DMS114 treated with DMSO at 0.1 percent for 48 hours (cell line): ENCODE results near the gene KRT80.

Experiments
- DNase-seq: peaks from one replicate; lab custom pipeline; 2025; ENCODE audit not compliant: unreplicated experiment; lab: John Stamatoyannopoulos, UW

KRT80 gene

DNA sequence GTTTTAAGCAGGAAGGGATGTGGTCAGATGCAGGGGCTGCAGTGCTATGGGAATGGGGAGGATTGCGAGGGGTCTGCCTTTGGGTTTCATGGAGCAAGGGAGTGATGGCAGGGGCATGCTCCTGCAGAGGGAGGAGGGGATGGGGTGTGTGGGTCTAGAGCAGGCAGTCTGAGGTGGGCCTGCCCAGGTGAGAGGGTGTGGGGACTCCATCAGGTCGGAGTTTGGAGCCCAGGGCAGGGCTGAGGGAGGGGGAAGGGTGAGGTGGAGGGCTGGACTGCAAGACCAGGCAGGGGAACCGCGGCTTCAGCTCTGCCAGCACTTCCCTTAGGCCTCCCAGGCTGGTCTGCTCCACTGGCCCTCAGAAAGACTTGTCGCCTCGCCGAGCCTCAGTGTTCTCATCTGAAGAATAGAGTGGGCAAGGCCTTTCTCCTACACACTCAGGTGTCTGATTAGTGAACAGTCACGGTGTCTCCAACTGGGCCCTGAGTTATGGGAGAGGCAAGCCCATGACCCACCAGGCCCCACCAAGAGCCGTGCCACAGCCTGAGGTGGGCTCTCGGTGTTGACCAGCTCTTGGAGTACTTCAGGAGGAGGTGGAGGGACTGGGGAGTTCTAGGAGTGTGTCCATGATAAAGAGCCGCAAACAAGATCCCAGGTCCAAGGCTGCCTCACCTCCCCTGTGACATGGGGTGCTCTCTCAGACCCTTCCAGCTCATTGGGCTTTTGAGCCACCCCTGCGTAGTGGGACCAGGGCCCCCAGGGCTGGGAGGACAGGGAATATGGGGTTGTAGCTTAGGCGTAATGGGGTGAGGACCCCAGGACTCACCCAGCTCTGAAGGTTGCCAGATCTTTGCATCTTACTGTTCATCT, 20.1 kb upstream of the KRT80 start:
- DNase-seq, result no peak

DNA sequence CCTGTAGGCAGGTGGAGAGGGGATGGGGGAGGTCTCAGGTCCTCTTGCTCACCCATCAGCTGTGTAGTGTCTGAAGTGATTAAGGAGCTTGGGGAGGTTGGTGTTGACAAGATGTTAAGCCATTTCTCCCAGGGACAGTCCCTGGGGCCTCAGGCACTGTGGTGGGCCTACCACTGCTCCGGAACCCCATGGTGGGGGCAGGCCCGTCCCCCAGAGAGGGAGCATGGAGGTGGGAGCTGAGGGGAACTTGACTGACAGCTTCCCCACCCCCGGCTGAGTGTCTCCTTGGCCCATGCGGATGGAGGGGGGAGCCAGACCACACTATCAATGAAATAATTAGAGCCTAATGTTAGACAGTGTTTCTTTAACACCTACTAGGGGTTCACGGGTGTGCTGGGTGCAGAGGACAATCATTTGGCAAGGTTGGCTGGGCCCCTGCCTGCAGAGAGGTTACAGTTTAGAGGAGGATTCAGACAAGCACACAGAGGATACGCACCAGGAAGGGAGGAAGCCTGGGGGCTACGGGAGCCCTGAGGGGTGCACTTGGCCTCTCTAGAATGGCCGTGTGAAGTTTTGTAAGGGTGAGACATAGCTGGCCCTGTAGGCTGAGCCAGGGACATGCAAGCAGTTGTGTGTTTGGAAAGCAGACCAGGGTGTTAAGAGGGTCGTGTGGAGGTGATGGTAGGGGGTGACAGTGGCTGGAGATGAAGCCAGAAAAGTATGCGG, 19.3 kb upstream of the KRT80 start:
- no peak for DNase-seq

DNA sequence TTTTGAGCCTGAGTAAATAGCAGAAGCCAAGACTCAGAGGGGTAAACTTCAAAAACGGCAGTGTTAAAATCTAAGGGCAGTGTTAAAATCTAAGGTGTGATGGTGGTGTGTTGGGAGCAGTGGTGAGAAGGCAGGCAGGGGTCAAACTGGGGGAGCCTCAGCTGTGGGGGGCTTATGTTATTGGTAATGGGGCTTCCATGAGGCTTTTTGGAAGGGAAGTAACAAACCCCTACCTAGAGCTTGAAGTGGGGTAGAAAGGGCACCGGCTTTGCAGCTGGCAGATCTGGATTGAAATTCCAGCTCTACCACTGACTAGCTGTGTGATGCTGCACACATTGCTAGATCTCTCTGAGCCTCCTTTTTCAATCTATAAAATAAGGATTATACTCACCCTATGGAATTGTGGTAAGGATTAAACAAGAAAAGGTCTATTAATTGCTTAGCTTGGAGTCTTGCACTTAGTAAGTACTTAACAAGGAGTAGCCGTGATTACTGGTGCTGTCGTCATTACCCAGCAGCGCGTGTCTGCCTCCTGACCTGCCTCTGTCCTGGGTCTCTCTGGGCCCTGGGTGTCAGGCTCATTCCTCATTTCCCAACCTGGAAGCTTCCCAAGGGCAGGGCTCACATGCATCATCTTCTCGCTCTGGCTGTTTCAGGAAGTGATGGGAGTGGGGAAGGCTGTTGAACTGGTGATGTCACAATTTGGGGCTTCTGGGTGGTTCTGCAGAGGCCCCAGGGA, 18.5 kb upstream of the KRT80 start:
- no peak for DNase-seq

DNA sequence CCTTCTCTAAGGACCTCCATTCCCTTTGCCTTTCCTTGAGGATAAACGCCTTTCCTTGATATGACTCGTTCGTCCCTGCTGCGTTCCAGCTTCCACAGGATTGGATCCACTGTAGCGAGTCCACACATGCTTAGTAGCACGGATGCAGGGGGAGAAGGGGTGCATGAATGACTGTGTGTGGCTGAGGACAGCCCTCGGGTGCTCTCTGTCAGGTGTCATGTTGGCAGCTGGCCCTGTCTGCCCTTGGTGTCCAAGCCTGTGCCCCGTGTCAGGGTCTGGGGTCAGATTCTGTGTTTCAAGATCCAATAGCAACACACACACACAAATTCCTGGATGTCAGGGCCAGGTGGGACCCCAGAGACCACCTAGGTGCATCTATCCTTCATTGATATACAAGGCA, 17.5 kb upstream of the KRT80 start:
- DNase-seq, result no peak

DNA sequence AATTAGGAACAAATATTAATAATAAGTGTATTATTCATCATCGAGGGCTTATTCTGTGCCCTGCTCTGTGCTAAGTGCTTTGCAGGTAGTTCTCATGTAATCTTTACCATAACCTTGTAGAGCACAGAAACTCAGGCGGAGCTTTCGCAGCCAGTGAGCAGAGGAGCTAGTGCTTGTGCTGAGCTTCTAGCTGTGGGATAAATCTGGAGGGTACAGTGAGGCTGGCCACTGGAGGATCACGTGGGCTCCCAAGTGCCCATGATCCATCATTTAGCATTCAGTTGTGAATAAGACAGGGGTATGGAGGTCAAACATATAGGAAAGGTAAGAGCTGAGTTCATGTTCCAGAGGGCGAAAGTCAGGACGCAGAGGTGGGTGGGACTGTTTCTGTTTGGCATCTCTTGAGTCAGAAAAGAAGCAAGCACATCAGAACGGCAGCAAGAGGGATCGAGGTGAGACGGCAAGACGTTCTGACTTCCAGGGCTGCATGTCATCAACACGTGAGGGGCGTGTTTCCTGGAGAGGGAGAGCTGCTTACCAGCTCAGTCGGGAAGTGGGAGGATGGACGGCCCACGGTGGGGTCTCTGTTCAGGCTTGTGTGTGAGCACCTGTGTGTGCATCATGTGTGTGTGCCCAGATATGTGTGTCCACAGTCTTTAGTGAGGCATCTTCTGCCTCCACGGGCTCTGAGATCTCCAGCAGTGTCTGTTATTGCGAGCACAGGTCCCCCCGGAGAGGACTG, 16.8 kb upstream of the KRT80 start:
- no peak for DNase-seq

DNA sequence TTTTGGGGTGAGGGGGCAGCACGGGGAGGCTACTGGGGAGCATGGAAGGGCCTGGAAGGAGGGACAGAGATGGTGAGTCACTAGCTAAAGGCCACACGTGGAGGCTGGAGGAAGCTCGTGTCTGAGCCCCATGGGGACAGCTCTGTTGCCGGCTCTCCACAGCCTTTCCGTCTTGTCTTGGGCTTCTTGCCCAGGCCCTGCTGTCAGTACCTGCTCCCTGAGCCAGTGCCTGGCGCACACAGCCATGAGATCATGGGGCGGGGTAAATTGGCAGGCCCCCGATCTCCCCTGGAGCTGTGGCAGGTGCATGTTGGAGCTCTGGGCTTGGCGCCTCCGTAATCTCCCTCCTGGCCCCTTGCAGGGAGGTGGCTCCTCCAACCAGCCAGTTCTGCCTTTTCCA, 16.1 kb upstream of the KRT80 start:
- no peak for DNase-seq

DNA sequence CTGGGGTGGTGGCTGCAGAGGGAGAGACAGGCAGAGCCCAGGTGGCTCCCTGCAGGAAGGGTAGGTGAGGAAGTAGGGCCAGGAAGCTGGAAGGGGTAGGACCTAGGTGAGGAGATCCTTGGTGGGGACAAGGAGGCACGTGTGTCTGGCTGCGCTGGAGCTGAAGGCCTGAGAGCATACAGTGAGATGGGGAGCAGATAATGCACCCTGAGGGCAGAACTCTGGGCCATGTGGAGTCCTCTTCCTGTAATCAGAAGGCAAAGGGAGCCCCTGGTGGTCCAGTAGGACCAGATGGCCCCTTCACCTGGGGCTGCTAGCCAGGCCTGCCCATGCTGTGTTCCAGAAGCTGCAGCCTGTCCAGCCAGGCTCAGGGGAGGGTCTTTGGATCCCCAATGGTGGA, 15.3 kb upstream of the KRT80 start:
- no peak for DNase-seq

DNA sequence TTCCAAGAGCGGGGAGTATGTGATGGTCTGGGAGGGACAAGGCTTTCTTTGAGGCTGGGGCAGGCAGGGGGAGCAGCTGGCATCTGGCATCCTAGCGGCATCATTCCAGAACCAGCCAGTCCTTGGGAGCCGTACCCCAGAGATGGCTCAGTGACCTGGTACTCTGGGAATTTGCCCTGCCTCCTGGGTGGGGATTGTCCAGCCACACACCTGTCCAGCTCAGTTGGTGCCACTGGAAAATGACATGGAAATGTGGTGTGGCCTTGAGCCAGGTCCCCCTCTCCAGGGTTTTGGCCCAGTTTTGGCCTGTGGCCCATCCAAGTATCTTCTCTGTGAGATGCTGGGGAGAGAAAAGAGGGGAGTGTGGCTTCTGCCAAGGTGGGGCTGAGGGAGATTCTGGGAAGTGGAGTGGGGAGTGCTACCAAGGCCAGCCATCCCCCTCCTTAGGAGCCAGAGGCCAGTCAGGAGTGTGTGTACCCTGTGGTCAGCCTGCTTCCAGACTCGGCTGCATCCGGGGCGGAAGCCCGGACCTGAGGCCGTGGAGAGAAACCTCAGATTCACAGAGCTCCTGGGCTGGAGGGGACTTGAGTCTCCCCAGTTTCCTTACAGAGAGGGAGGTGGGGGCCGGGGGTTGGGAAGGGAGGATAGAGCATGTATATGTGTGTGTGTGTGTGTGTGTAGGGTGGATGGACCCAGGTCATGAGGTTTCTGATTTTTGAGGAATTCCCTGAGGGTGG, 14.7 kb upstream of the KRT80 start:
- no peak for DNase-seq

DNA sequence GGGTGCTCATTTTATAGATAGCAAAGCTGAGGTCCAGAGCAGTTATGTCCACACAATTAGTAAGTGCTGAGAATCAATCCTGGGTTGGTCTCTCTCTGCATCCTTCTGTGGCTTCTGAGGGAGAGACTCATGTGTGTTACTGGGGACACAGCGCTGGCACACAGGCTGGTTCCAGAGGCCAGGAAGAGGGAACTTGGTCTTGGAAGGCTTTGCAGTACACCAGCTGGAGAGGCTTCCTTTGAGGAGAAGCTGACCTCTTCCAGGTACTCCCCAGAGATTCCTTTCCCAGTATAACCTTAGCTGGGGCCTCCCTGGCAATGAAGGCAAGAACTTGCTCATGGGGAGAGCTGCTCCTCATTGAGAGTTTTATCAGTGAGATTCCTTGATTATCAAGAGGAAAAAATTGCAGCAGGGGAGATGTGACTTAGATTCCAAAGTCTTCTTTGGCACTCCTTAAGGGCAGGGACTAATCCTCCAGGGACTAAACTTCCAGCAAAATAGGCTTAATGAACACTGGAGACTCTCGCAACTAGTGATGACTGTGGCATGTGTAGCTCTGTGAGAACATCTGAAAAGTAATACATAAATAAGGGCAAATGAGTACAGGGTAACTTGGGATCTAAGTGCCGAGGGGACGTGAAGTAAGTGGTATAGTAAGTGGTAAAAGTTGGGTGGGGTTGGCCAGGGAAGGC, 13.9 kb upstream of the KRT80 start:
- DNase-seq, result no peak

DNA sequence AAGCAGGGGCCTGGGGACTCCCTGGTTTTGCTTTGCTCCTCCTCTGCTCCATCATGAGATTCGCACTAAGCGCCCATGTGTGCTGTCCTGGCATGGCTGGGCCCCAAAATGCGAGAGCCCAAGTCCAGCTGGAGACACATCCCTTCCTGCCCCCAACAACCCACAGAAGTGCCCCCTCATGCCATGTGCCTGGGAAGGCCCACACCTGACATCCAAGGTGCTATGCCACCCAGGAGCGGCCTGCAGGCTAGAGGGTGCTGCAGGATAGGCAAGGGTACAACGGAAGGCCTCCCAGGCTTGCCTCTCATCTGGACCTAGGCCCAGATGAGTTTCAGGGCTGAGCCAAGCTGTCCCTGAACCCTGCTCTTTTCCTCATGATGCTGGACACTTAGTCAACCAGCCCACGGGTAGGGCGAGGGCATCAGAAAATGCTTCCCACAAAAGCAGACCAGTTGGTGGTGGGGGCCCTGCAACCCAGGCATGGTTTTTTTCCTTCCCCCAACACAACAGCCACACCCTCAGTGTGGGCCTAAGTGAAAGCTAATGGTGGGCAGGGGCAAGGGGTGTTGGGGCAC, 13.2 kb upstream of the KRT80 start:
- DNase-seq, result no peak

DNA sequence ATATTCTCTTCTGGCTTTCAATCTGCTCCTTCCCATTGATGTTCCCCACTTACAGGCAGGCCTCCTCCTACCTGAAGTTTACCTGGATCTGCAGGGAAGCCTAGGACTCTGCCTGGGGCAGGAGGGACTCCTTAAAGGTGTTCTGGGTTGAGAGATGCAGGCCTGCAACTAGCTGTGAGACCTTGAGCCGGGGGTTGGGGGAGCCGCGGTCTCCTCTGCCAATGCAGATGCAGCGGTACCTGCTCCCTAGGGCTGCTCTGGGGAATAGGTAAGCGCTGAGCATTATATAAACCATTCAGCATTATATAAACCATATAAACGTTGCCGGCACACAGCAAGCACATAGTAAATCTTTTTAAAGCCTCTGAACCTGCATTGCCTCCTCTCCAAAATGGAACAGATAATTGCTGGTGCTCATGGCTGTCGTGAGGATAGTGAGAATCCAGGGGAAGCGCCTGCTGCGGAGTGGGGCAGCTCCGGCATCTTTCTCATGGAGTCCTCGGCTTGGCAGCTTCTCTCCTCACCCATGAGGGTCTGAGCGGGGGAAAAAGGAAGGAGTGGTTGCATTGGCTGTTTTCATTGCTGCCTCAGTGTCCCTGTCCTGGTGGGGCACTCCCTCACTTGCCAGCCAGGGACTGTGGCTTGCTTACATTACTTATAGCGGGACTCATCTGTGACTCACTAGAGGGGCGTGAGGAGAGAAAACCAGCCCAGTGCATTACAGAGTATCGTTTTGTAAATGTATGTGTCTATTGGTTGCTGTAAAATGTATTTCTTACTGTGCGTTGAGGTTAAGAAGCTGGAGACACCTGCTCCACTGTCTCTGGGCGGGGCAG, 12.5 kb upstream of the KRT80 start:
- DNase-seq, result no peak

DNA sequence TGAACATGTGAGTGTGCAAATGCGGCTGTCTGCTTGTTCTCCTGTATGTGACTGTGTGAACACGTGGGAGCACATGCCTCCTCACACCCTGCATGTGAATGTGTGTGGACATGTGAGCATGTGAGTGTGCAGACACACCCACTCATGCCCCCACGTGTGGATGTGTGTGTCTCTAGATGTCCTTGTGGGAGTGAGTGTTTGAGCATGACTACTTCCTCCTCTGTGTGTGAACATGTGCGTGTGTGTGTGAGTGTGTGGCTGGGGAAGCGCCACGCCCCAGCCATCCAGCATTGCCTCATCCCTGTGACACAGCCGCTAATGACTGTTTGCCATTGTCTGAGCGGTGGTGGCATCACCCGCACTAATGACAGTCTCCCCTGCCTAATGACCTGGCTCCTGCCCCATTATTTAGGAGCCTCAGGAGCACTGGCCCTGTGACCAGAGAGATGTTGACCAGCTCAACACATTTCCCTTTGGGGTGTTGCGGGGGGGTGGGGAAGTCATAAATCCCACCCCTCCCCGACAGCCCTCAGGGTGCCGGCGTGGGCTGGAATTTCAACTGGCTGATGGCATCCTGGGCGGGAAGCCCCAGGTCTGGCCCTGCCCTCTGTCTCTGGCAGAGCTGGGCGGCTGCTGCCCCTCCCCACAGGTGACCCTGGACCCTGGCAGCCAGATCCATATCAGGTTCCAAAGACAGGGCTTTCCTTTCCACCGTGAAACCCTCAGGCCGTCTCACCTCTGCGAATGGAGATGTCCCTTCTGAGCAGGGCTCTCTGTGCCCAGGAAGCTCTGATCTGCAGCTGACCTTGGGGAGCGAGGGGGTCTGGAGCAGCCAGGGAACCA, 11.5 kb upstream of the KRT80 start:
- DNase-seq, result no peak

DNA sequence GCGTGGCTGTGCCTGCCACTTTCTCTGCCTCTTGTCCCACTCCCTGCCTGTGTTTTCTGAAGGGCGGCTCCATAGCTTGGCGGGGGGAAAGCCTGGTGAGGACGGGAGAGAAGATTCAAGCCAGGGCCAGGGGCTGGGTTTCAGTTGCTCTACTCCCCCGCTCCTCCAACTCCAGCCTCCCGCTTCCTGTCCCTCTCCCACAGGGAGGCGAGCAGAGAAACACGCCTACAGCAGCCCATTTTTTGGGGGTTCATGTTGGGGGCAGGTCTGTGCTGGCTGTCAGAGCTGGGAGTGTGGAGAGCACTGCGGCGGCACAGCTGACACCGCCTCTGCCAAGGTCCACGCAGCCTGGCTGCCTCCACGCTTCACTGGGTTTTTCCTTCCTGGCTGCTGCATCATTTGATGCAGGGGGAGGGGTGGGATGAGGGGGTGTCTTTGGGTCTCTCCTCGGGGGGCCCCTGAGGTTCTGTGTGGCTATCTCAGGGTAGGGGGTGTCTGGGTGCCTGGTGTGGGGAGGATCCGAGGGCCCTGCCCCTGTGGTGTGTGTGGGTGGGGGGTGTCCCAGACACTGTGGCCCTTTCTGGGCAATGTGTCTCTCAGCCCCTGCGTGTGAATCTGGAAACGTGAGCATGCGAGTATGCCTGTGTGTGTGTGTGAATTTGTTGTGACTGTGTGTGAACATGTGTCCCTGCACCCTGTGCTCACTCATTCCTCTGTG, 10.7 kb upstream of the KRT80 start:
- no peak for DNase-seq

DNA sequence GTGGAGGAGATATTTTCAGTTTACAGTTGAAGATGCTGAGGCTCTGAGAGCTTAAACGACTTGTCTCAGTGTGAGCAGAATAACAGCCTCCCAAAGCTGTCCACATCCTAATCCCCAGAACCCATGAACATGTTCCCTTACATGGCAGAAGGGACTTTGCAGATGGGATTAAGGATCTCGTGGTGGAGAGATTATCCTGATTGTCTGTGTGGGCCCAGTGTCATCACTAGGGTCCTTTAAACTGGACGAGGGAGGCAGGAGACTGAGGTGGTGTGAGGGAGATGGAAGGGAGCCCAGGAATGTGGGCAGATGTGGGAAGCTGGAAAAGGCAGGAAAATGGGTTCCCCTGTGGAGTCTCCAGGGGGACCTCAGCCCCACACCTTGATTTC, 9.6 kb upstream of the KRT80 start:
- no peak for DNase-seq

DNA sequence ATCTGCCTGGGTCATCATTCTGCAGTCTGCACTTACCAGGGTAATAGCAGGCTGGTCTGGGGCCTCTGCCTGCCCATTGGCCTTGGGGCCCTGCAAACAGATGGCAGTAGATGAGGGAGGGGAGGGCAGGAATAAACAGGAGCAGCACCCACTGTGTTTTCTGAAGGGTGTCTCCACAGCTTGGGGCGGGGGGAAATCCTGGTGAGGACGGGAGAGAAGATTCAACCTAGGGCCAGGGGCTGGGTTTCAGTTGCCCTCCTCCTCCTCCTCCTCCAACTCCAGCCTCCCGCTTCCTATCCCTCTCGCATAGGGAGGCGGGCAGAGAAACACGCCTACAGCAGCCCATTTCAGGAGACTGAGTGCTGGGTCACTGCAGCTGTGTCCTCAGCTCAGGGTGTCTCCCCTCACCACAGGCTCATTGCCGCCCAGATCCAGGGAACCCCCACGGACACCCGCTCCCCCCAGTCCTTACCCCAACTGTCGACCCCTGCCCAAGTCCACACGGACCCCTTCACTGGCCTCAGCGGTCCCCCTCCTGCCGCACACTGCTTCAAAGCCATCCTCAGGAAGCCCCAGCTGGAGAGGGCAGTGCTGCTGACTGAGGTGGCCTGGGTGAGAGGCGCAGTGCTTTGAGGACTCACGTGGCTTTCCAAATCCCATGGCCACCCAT, 9.1 kb upstream of the KRT80 start:
- DNase-seq, result no peak

DNA sequence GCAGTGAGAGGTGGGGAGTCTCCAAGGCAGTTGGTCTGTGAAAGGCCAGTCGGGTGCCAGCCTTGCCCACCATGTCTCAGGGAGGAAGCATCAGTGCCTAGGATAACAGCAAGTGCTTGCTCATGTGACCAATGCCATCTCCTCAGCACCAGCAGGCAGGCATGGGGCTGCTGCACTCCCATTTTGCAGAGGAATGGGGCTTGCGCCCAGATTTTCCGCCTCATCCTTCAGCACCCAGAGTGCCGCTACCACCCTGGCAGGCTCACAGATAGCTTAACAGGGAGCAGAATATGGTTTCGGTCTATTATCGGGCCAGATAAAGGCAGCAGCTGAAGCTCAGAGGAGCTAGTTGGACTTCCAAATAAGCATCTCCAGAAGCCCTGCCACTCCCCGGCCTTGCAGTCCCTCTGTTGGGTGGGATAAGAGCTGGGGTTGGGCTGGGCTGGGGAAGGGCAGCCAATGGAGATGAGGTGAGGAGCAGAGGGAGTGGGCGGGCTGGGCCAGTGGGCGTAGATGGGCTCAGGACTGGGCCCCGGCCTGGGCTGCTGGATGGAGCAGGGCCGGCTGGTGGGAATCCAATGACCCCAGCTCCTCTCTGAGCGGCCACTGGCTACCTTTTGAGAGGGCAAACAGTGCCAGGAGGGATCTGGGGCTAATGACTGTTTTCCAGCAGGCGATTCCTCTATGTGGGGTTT, 8.4 kb upstream of the KRT80 start:
- DNase-seq, result no peak
